Measurements from ENCODE around the gene OSBPL10.

- TF ChIP-seq CTCF (IDR thresholded peaks at IDR 0.05): no peak
- TF ChIP-seq POLR2A (IDR thresholded peaks at IDR 0.05): no peak
Measured at GRCh38 chr3:31758322-31758965, 222.6 kb downstream of the OSBPL10 start.
